Common myeloid progenitor, CD34-positive (primary cell): ENCODE results near the gene ARL8A.
A peak's percentile ranks its signal among the peaks of the same experiment; 100 is the strongest.

ENCODE experiments used
- CTCF ChIA-PET: fragments of 350-600 bp; sonication (Branson Sonifier 250); formaldehyde crosslinking; loops from one replicate; lab custom pipeline; 2021; ENCODE audit warnings: antibody characterized with exemption; lab: Charles Lee
- POLR2A ChIA-PET: fragments of 350-600 bp; sonication (Branson Sonifier 250); formaldehyde crosslinking; loops from one replicate; lab custom pipeline; 2021; ENCODE audit warnings: antibody characterized with exemption; lab: Charles Lee
- DNase-seq, 3 donors: peaks; one replicate each; pipeline versions ENCODE4 v3.0.0 to v3.0.0-alpha.2; 2013
- H3K27ac ChIP-seq, 2 experiments: 1 replicate in 1 of 2; 2 replicates in 1 of 2; pipeline ENCODE4 v1.7.0; 2013; ENCODE audit warnings: inconsistent platforms in 2 of 2, low read length in 2 of 2, mild to moderate bottlenecking in 2 of 2, low read depth in 1 of 2, moderate library complexity in 1 of 2; ENCODE audit not compliant: severe bottlenecking in 2 of 2, insufficient read depth in 1 of 2, poor library complexity in 1 of 2
- H3K27me3 ChIP-seq, 5 experiments: replicated peaks in 2 of 5; 1 replicate in 3 of 5; 2 replicates in 2 of 5; pipeline versions ENCODE4 v1.6.1 to v1.7.0; 2013; ENCODE audit warnings: low read length in 4 of 5, mild to moderate bottlenecking in 2 of 5, moderate library complexity in 2 of 5, inconsistent platforms in 1 of 5; ENCODE audit not compliant: insufficient read depth in 5 of 5, control insufficient read depth in 4 of 5
- H3K36me3 ChIP-seq, 4 experiments: 1 replicate in 2 of 4; 2 replicates in 2 of 4; pipeline versions ENCODE4 v1.6.1 to v1.7.0; 2013; ENCODE audit warnings: low read length in 3 of 4, control low read depth in 1 of 4, mild to moderate bottlenecking in 1 of 4; ENCODE audit not compliant: control insufficient read depth in 4 of 4, insufficient read depth in 4 of 4
- H3K4me1 ChIP-seq, 4 experiments: 1 replicate in 3 of 4; 2 replicates in 1 of 4; pipeline versions ENCODE4 v1.6.1 to v1.7.1; 2013; ENCODE audit warnings: low read length in 3 of 4, mild to moderate bottlenecking in 3 of 4, control low read depth in 1 of 4, inconsistent platforms in 1 of 4, moderate library complexity in 1 of 4; ENCODE audit not compliant: control insufficient read depth in 4 of 4, insufficient read depth in 4 of 4; ENCODE audit errors: control extremely low read depth in 1 of 4
- H3K4me3 ChIP-seq, 7 experiments: 1 replicate in 4 of 7; 2 replicates in 3 of 7; pipeline versions ENCODE4 v1.5.1 to v1.7.0; 2013; ENCODE audit warnings: mild to moderate bottlenecking in 7 of 7, low read length in 6 of 7, moderate library complexity in 6 of 7, inconsistent platforms in 2 of 7, low read depth in 2 of 7, control low read depth in 1 of 7; ENCODE audit not compliant: insufficient read depth in 4 of 7, control insufficient read depth in 1 of 7; ENCODE audit errors: extremely low read depth in 1 of 7
- H3K9me3 ChIP-seq, 5 experiments: 1 replicate in 4 of 5; 2 replicates in 1 of 5; pipeline versions ENCODE4 v1.6.1 to v1.7.1; 2013; ENCODE audit warnings: low read length in 4 of 5, mild to moderate bottlenecking in 2 of 5, inconsistent platforms in 1 of 5, low read depth in 1 of 5, moderate library complexity in 1 of 5; ENCODE audit not compliant: control insufficient read depth in 4 of 5, insufficient read depth in 2 of 5; ENCODE audit errors: control extremely low read depth in 1 of 5
- WGBS: methylation state at CpG from one replicate; pipeline ENCODE4 v1.1.5; 2013; ENCODE audit not compliant: insufficient coverage; 5-methylcytosine and 5-hydroxymethylcytosine counted together

ARL8A gene

GRCh38 chr1:202163281-202164270 is 19.0 kb upstream of the ARL8A start:
- CTCF ChIA-PET = interaction anchor here (0.9 to 6.0 kb wide), 8 partner anchors 10 to 145 kb away, joined by 3 to 32 read pairs (median 6); partner anchors contain the start of gene LGR6
- 81% methylated on average over 11 of the region's 12 CpGs for WGBS
- peaks cover 9 to 97% (median 91%) of the 10 kb centered on the region in 4 experiments for H3K4me1 ChIP-seq
- no peaks in the 10 kb centered on the region for H3K9me3 ChIP-seq
- POLR2A ChIA-PET = interaction anchor here (1.2 kb wide), 1 partner anchor 20 kb away, joined by 3 read pairs; no protein-coding TSS in a partner anchor
- no peaks in the 10 kb centered on the region for H3K27me3 ChIP-seq
- peak overlapping the region in 3 of 7 experiments; percentile 26 to 87 (median 72) for H3K4me3 ChIP-seq
- peak overlapping the region in 1 of 2 experiments; percentile 93 for H3K27ac ChIP-seq
- H3K36me3 ChIP-seq = peaks cover 0 to 3% (median 0%) of the 10 kb centered on the region in 4 experiments
- no peak for DNase-seq

GRCh38 chr1:202162418-202163280 is 18.1 kb upstream of the ARL8A start:
- ChIA-PET POLR2A (interaction anchor here (0.7 to 1.2 kb wide), 2 partner anchors 15 to 19 kb away, joined by 3 read pairs; no protein-coding TSS in a partner anchor), CTCF (interaction anchor here (0.7 to 6.0 kb wide), 10 partner anchors 9 to 31 kb away, joined by 3 to 32 read pairs (median 4); partner anchors contain the start of gene LGR6)
- DNase-seq = no peak

GRCh38 chr1:202162047-202162417 is 17.5 kb upstream of the ARL8A start:
- H3K27ac ChIP-seq = peak overlapping the region; percentile 42 to 93
- H3K4me3 ChIP-seq = peak overlapping the region in 4 of 7 experiments; percentile 34 to 87 (median 68)

More at GRCh38 chr1:202162418-202163280, 18.1 kb upstream of the ARL8A start:
- WGBS = 27% methylated on average over 8 of the region's 15 CpGs
- Histone ChIP-seq H3K4me3 (peak overlapping the region in 4 of 7 experiments; percentile 26 to 87 (median 68)), H3K4me1 (peaks cover 9 to 98% (median 94%) of the 10 kb centered on the region in 4 experiments), H3K27ac (peak overlapping the region in 1 of 2 experiments; percentile 93), H3K36me3 (peaks cover 0 to 9% (median 3%) of the 10 kb centered on the region in 4 experiments), H3K9me3 (no peaks in the 10 kb centered on the region), H3K27me3 (no peaks in the 10 kb centered on the region)

DNA sequence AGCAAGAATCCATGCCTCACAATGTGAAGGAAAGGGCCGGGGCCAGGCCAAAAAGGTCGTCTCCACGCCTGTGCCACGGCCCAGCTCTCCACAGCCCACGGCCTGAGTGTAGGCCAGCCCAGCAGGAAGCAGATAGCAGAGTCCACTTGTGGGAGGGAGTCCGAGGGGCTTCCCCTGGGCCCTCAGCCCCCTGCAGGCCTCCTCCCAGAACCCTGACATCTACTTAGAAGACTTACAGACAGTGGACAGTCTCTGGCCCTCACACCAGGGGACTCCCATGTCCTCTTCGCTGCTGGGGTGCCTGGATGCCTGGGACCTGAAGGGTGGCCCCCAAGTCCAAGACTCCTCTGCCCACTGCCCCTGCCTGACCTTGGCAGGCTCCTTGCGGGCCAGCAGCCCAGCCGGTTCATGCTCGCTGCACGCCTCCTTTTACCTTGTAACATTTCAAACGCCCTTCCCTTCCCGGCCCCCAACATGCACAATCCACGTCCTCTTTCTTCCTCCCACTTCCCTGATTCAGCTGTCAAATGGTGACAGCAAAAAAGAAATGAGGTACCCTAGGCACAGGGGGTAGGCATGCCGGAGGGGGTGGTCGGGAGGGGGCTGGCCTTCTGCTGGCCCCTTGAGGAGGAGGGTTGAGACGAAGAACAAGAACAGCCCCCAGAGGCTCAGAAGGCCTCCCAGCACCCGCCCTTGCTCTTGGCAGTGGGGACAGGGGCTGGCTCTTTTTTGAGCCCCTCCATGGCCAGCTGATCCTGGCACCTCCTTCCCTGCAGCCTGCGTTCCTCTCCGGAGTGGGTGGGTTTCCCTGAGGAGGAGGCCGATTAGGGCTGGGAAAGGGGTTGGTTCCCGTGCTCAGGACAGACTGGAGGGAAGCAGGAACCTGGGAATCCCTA is 16.9 kb upstream of the ARL8A start:
- POLR2A ChIA-PET = interaction anchor here (0.6 to 2.0 kb wide), 3 partner anchors 10 to 468 kb away, joined by 3 to 7 read pairs (median 4); partner anchors contain the start of gene ARL8A
- 12% methylated on average over 13 of the region's 22 CpGs for whole genome bisulfite sequencing
- Histone ChIP-seq H3K27me3 (no peaks in the 10 kb centered on the region), H3K4me1 (peaks cover 7 to 98% (median 96%) of the 10 kb centered on the region in 4 experiments), H3K9me3 (no peaks in the 10 kb centered on the region), H3K36me3 (peaks cover 4 to 20% (median 13%) of the 10 kb centered on the region in 4 experiments), H3K4me3 (peak overlapping the region in 6 of 7 experiments; percentile 50 to 87 (median 72)), H3K27ac (peak overlapping the region; percentile 42 to 93)
- peak in 1 of 3 donors; percentile 32 for DNase-seq
- CTCF ChIA-PET = interaction anchor here (0.9 to 6.0 kb wide), 15 partner anchors 8 to 347 kb away, joined by 3 to 32 read pairs (median 7); partner anchors contain the start of gene ARL8A

More at GRCh38 chr1:202162047-202162417, 17.5 kb upstream of the ARL8A start:
- Histone ChIP-seq H3K27me3 (no peaks in the 10 kb centered on the region), H3K4me1 (peaks cover 9 to 98% (median 94%) of the 10 kb centered on the region in 4 experiments), H3K36me3 (peaks cover 0 to 14% (median 7%) of the 10 kb centered on the region in 4 experiments), H3K9me3 (no peaks in the 10 kb centered on the region)
- ChIA-PET POLR2A (interaction anchor here (0.7 to 1.2 kb wide), 2 partner anchors 14 to 19 kb away, joined by 3 read pairs; no protein-coding TSS in a partner anchor), CTCF (interaction anchor here (0.9 to 6.0 kb wide), 5 partner anchors 8 to 24 kb away, joined by 3 to 32 read pairs (median 9); no protein-coding TSS in a partner anchor)
- peak in 2 of 3 donors; percentile 58 to 70 for DNase-seq
- 0% methylated on average over 3 of the region's 4 CpGs for WGBS

DNA sequence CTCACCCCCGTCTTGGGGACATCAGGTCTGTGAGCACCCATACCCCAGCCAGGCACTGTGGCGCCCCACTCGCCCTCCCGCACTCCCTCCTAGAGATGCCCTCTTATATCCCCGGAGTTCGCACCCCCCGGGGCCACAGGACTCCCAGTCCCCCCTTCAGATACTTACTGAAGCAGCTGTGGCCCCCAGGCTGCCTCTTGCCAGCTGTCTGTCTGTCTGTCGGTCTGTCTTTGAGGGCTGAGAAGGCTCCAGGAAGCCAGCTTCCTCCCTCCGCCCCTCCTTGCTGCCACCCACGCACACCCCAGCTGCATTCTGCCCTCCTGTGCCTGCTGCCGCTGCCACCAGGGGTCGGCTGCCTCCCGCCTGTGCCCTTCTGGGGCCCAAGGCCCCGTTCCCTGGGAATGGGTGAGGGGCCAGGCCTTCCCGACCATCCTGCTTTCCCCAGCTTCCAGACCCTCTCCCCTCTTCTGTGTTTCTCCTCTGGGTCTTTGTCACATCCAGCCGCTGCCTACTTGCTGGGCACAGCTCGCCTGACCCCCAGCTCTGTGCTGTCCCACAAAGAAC is 15.9 kb upstream of the ARL8A start, which contains the start of gene PTPN7:
PTPN7 (minus strand) TSS at position 226 of the 564 bp plus-strand sequence. CDS start 1,200 bp downstream, outside the sequence.
- DNase-seq = peak; percentile 71 to 90 (median 85)
- no peaks in the 10 kb centered on the region for H3K9me3 ChIP-seq
- no peaks in the 10 kb centered on the region for H3K27me3 ChIP-seq
- peak within 1 kb of the TSS; percentile 37 to 87 (median 72) for H3K4me3 ChIP-seq
- CTCF ChIA-PET = interaction anchor here (0.9 to 6.0 kb wide), 17 partner anchors 9 to 346 kb away, joined by 3 to 32 read pairs (median 5); partner anchors contain the start of gene ARL8A
- POLR2A ChIA-PET = interaction anchor here (0.6 to 2.0 kb wide), 3 partner anchors 11 to 60 kb away, joined by 3 to 7 read pairs (median 3); partner anchors contain the start of gene ARL8A
- peaks cover 6 to 96% (median 93%) of the 10 kb centered on the region in 4 experiments for H3K4me1 ChIP-seq
- 3% methylated on average over 16 of the region's 17 CpGs for WGBS
- H3K27ac ChIP-seq = peak within 1 kb of the TSS; percentile 65 to 93
- H3K36me3 ChIP-seq = peaks cover 10 to 29% (median 19%) of the 10 kb centered on the region in 4 experiments
